ENCODE results near the gene ENOX2. TPM values are rescaled to one million over a fixed set of nuclear protein-coding genes. Genes with fewer than 3 reads are reported as not detected.

ENOX2 gene
- total RNA-seq (2021; ENCODE audit: unreplicated experiment) (12.9 TPM), Bru-seq, nascent RNA (percentile 55 among the genes with signal in this experiment), BruChase-seq, experiment 1, labeled RNA remaining after a 6-hour chase (percentile 45 among the genes with signal in this experiment), BruChase-seq, experiment 2, labeled RNA remaining after a 2-hour chase (percentile 44 among the genes with signal in this experiment)
- 6.4 and 7.5 TPM in 2 replicates for polyA plus RNA-seq (2012)
- long read RNA-seq, full-length matches to known transcripts = 9 of 24 reads
- long read RNA-seq, partial matches to known transcripts = 4 of 24 reads
- long read RNA-seq, other reads (novel, unspliced or antisense) = 11 of 24 reads

DNA sequence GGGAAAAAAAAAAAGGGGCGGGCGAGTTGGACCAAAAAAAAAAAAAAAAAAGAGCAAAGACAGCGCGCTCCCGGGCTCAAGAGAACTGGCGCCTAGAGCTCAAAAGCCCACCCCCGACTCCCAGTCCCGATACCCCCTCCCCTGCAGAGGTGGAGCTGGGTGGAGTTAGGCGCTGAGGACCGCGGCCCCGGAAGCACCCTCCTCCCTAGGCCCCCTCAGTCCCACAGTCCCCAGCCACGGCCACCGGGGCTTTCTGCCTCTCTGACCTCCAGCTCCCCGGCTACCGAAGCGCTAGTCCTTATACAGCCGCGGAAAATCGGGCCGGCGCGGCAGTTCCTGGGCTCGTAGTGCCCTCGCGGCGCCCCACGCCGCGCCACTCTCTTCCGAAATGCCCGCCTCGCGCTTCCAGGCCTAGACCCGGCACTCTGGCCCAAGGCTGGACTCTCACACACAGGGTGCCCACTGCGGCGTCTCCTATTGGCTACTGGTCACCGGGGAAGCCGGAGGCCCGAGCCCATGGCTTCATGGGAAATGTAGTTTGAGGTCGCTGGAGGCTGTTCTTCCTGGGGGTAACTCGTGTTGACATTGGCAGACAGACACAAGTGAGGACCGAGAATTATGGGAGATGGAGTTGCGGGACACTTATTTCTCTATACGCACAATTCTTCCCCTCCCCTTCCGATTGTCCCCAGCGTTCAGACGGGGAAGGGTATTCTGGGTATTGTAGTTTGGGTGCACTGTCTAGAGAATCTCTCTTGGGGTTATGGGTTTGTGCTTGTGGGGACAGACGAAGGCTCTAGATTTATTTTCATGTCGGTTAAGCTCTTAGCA lies at the start of gene ENOX2:
Gene ENOX2, minus strand, starts transcription at position 427 of the 831 bp plus-strand sequence. CDS start 199,993 bp downstream, outside the sequence.
- intact Hi-C loops (cut with micrococcal nuclease) = no loop called here
- DNase-seq (ENCODE audit: low read depth, low spot score) = peak; percentile 91
- Histone ChIP-seq H3K4me1 (ENCODE audit: control insufficient read depth in 1 of 2, insufficient read depth in 2 of 2, low read length in 2 of 2) (no peaks in the 10 kb centered on the region; a peak in 1 of 4 replicates), H3K4me3 (replicated peaks in 1 of 2; ENCODE audit: low read depth in 1 of 2, low read length in 2 of 2) (peak within 1 kb of the TSS; percentile 61 to 64), H3K79me2 (ENCODE audit: insufficient read depth, low read length) (no peaks in the 10 kb centered on the region), H3K9me2 (ENCODE audit: insufficient read depth) (no peaks in the 10 kb centered on the region), H2AFZ (ENCODE audit: low read depth, low read length, poor library complexity, severe bottlenecking) (peak within 1 kb of the TSS; percentile 61), H3K27me3 (ENCODE audit: insufficient read depth, low read length) (no peaks in the 10 kb centered on the region), H3K4me2 (ENCODE audit: low read length) (peak within 1 kb of the TSS; percentile 82), H3K27ac (ENCODE audit: low read depth, low read length) (peak within 1 kb of the TSS; percentile 26; the same call in 1 of the 2 replicates), H3K36me3 (ENCODE audit: control insufficient read depth in 1 of 2, insufficient read depth in 2 of 2, low read length in 2 of 2) (no peaks in the 10 kb centered on the region), H4K20me1 (ENCODE audit: insufficient read depth) (no peaks in the 10 kb centered on the region), H3K9ac (ENCODE audit: low read length) (peak within 1 kb of the TSS; percentile 69), H3K9me3 (ENCODE audit: control insufficient read depth in 1 of 2, insufficient read depth in 1 of 2, low read depth in 1 of 2, low read length in 2 of 2) (no peaks in the 10 kb centered on the region)
- no TSS peak for BruUV-seq (replicated peaks)
- ChIA-PET RAD21 (ENCODE audit: low non-redundant PET in 1 of 2, low total read pairs in 2 of 2, uncharacterized antibody in 2 of 2, unreplicated experiment in 2 of 2) (interaction anchor here in 1 of 2 experiments (0.7 kb wide), 1 partner anchor 103 kb away, joined by 4 read pairs; no protein-coding TSS in a partner anchor), POLR2A (no interaction called here), CTCF (interaction anchor here (2.4 kb wide), 1 partner anchor 14 kb away, joined by 8 read pairs; no protein-coding TSS in a partner anchor)
- ATAC-seq = peak; percentile 98
- TF ChIP-seq POLR2A (IDR thresholded peaks at IDR 0.05; ENCODE audit: borderline replicate concordance, extremely low read depth, insufficient read depth, insufficient read length) = peak; percentile 58
- TF ChIP-seq SIN3A (IDR thresholded peaks at IDR 0.05; ENCODE audit: low read depth) = no peak
- TF ChIP-seq SRF (IDR thresholded peaks at IDR 0.05; ENCODE audit: low read depth) = no peak
- TF ChIP-seq POLR2AphosphoS5 (IDR thresholded peaks at IDR 0.05; ENCODE audit: low read depth, low read length) = peak; percentile 87
- TF ChIP-seq ZFX (IDR thresholded peaks at IDR 0.05) = peak; percentile 92
- TF ChIP-seq ELF1 (IDR thresholded peaks at IDR 0.05; ENCODE audit: borderline replicate concordance, low read depth) = peak; percentile 72
- peak; percentile 35 for TF ChIP-seq YY1 (IDR thresholded peaks at IDR 0.05; ENCODE audit: extremely low read depth, insufficient replicate concordance, low read depth, low read length)
- TF ChIP-seq SP1 (IDR thresholded peaks at IDR 0.05; ENCODE audit: low read depth) = peak; percentile 84

All from HCT116 (cell line).